ENCODE results near the gene SSNA1. TPM values are rescaled to one million over a fixed set of nuclear protein-coding genes. Genes with fewer than 3 reads are reported as not detected.

SSNA1 gene
- total and polyA plus RNA-seq, 2 donors (not counting 1 experiment from before 2014, with no cell fraction given) = 53.6 to 129 TPM

DNA sequence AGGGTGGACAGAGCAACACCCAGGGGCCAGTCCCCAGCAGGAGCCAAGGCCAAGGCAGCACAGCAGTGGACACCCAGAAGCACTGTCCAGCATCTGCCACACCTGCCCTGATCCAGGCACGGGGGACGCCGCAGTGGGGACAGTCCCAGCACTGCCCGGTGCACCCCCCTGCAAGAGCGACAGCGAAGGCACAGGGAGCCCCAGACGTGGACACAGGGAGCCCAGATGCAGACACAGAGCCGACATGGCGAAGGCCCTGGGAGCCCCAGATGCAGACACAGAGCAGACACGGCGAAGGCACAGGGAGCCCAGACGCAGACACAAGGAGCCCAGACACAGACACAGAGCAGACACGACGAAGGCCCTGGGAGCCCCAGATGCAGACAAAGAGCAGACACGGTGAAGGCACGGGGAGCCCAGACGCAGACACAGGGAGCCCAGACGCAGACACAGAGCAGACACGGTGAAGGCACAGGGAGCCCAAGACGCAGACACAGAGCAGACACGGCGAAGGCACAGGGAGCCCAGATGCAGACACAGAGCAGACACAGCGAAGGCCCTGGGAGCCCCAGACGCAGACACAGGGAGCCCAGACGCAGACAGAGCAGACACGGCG lies 4.4 kb upstream of the SSNA1 start:
- ChIA-PET POLR2A (no interaction called here), CTCF (no interaction called here)
- H3K36me3 ChIP-seq (replicated peaks in 1 of 2; ENCODE audit: control extremely low read depth in 1 of 2, control insufficient read depth in 1 of 2, extremely low read depth in 1 of 2, insufficient read depth in 2 of 2, low read length in 1 of 2) = peaks cover 0 to 64% of the 10 kb centered on the region in 2 experiments
- DNase-seq (no peak), ATAC-seq (ENCODE audit: low read depth) (no peak)
- H3K9me3 ChIP-seq (ENCODE audit: control extremely low read depth in 1 of 3, control insufficient read depth in 2 of 3, insufficient read depth in 1 of 3, low read length in 2 of 3) = peaks cover 0 to 3% (median 0%) of the 10 kb centered on the region in 3 donors
- Mint-ChIP-seq H3K4me3 (no peak overlapping the region), H3K27ac (no peak overlapping the region), H3K4me1 (peaks cover 22% of the 10 kb centered on the region), H3K27me3 (no peaks in the 10 kb centered on the region), H3K9me3 (ENCODE audit: insufficient read depth) (no peaks in the 10 kb centered on the region)
- TF ChIP-seq CTCF (IDR thresholded peaks at IDR 0.05) = no peak
- no peak for TF ChIP-seq EZH2 (IDR thresholded peaks at IDR 0.05; ENCODE audit: borderline replicate concordance, insufficient read depth, low read depth, low read length, poor library complexity, severe bottlenecking)
- H3K4me3 ChIP-seq (ENCODE audit: control extremely low read depth in 1 of 5, extremely low read depth in 1 of 5, insufficient read depth in 1 of 5, low read depth in 2 of 5, low read length in 4 of 5) = no peak overlapping the region
- H2AFZ ChIP-seq (ENCODE audit: insufficient read depth, low read depth, low read length, poor library complexity, severe bottlenecking) = no peak overlapping the region
- peaks cover 42% of the 10 kb centered on the region for H3K79me2 ChIP-seq (ENCODE audit: control insufficient read depth, insufficient read depth, low read length)
- H3K4me2 ChIP-seq (replicated peaks; ENCODE audit: low read depth, low read length, poor library complexity, severe bottlenecking) = no peak overlapping the region
- no peak overlapping the region for H3K9ac ChIP-seq (ENCODE audit: low read length)
- no peak overlapping the region for H3K27ac ChIP-seq (ENCODE audit: low read length in 2 of 2)
- WGBS (ENCODE audit: insufficient coverage) = 98% methylated on average over 27 of the region's 27 CpGs
- no peaks in the 10 kb centered on the region for H3K27me3 ChIP-seq (replicated peaks in 1 of 4; ENCODE audit: control extremely low read depth in 1 of 4, control insufficient read depth in 3 of 4, insufficient read depth in 4 of 4, low read length in 3 of 4)
- intact Hi-C loops (cut with micrococcal nuclease) = no loop called here
- peaks cover 57% of the 10 kb centered on the region for H4K20me1 ChIP-seq (ENCODE audit: control insufficient read depth, insufficient read depth, low read length, poor library complexity, severe bottlenecking)
- H3K4me1 ChIP-seq (ENCODE audit: control insufficient read depth in 2 of 2, insufficient read depth in 2 of 2, low read length in 2 of 2) = peaks cover 17 to 24% of the 10 kb centered on the region in 2 donors

GRCh38 chr9:137184881-137185660 lies 3.4 kb upstream of the SSNA1 start:
- Histone ChIP-seq H2AFZ (ENCODE audit: insufficient read depth, low read depth, low read length, poor library complexity, severe bottlenecking) (no peak overlapping the region), H3K27ac (ENCODE audit: low read length in 2 of 2) (no peak overlapping the region), H3K4me2 (replicated peaks; ENCODE audit: low read depth, low read length, poor library complexity, severe bottlenecking) (no peak overlapping the region), H3K9ac (ENCODE audit: low read length) (no peak overlapping the region), H3K4me3 (ENCODE audit: control extremely low read depth in 1 of 5, extremely low read depth in 1 of 5, insufficient read depth in 1 of 5, low read depth in 2 of 5, low read length in 4 of 5) (no peak overlapping the region), H3K36me3 (replicated peaks in 1 of 2; ENCODE audit: control extremely low read depth in 1 of 2, control insufficient read depth in 1 of 2, extremely low read depth in 1 of 2, insufficient read depth in 2 of 2, low read length in 1 of 2) (peaks cover 0 to 61% of the 10 kb centered on the region in 2 experiments), H3K4me1 (ENCODE audit: control insufficient read depth in 2 of 2, insufficient read depth in 2 of 2, low read length in 2 of 2) (peaks cover 26 to 34% of the 10 kb centered on the region in 2 donors), H3K9me3 (ENCODE audit: control extremely low read depth in 1 of 3, control insufficient read depth in 2 of 3, insufficient read depth in 1 of 3, low read length in 2 of 3) (peaks cover 0 to 3% (median 0%) of the 10 kb centered on the region in 3 donors), H3K79me2 (ENCODE audit: control insufficient read depth, insufficient read depth, low read length) (peaks cover 49% of the 10 kb centered on the region), H3K27me3 (replicated peaks in 1 of 4; ENCODE audit: control extremely low read depth in 1 of 4, control insufficient read depth in 3 of 4, insufficient read depth in 4 of 4, low read length in 3 of 4) (no peaks in the 10 kb centered on the region), H4K20me1 (ENCODE audit: control insufficient read depth, insufficient read depth, low read length, poor library complexity, severe bottlenecking) (peaks cover 58% of the 10 kb centered on the region)
- Mint-ChIP-seq H3K4me1 (peaks cover 30% of the 10 kb centered on the region), H3K9me3 (ENCODE audit: insufficient read depth) (no peaks in the 10 kb centered on the region), H3K4me3 (no peak overlapping the region), H3K27ac (no peak overlapping the region), H3K27me3 (no peaks in the 10 kb centered on the region)
- intact Hi-C loops (cut with micrococcal nuclease) = loop anchor here (5.0 kb wide), 1 partner anchor 58 kb away; no protein-coding TSS in a partner anchor
- TF ChIP-seq CTCF (IDR thresholded peaks at IDR 0.05) (no peak), EZH2 (IDR thresholded peaks at IDR 0.05; ENCODE audit: borderline replicate concordance, insufficient read depth, low read depth, low read length, poor library complexity, severe bottlenecking) (no peak)
- ChIA-PET CTCF (no interaction called here), POLR2A (no interaction called here)
- ATAC-seq (ENCODE audit: low read depth) = no peak
- WGBS (ENCODE audit: insufficient coverage) = 98% methylated on average over 47 of the region's 48 CpGs
- no peak for DNase-seq
